NCI-H146 treated with DMSO at 0.1 percent for 48 hours (cell line): ENCODE data around the gene FAR2.
"Not testable (repeated sequence)": the region's sequence is repeated elsewhere in the genome, so short reads cannot be mapped to it uniquely, and the experiment has no call there.

Source experiments
- DNase-seq: peaks from one replicate; lab custom pipeline; 2025; ENCODE audit not compliant: unreplicated experiment; lab: John Stamatoyannopoulos, UW

The FAR2 gene

GRCh38 chr12:29232086-29232485 lies 83.0 kb downstream of the FAR2 start:
- no peak for DNase-seq

DNA sequence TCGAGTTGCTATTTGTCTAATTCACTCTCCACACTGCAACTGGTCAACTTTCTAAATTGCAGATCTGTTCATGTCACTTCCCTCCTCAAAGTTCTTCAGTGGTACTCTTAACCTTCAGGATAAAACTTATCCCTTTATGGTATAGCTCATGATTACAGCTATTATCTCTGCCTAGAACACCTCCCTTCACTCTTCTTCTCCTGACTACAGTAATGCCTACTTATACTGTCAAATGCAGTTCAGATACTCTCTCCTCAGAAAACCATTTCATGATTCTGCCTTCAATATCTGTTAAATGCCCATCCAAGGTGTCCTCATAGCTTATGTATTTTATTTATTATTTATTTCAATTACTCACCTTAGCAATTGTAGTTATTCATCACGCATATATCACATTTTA lies 85.5 kb downstream of the FAR2 start:
- no peak for DNase-seq

DNA sequence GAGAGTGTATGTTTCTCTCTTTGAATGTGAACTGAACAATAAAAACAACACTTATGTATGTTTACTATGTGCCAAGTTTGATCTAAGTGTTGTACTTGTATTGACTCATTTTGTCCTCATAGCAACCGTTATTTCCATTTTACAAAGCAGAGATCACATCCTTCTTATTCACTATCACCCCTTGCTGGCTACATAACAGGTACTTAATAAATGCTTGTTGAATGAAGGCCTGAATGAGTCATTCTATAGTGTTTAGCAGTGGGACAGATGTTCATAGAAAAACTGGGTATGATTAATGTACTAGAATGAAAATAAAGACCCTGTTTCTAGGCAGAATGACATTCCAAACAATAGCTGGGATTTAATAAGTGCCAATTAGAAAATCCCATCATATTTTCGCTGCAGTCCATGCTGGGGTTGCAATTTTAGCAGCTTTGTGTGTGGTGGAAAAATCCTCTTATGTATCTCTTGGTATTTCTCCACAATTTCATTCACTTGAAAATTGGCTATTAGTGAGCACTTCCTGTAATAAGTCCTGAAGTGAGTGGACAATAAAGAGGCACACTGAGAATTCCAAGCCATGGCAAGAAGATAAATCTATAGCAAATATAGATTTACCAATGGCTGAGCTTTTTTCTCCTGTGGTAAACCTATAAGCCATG lies 86.0 kb downstream of the FAR2 start:
- DNase-seq, result no peak

DNA sequence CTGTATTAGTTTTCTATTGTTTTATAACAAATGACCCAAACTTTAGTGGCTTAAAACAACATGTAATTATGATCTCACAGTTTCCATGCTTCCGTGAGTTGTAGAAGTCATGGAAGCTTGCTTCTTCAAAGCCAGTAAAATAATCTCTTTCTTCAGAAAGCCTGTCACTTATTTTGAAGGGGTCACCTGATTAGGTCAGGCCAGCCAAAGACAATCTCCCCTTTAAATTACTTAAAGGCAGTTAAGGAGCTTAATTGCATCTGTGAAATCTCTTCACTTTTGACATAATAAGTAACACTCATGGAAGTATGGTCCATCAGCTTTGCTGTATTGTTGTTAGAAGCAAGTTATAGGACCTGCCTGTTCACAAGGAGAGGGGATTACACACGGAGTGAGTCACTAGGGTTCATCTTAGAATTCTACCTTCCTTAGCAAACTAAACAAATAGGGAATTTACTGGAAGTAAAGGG lies 89.8 kb downstream of the FAR2 start:
- no peak for DNase-seq

DNA sequence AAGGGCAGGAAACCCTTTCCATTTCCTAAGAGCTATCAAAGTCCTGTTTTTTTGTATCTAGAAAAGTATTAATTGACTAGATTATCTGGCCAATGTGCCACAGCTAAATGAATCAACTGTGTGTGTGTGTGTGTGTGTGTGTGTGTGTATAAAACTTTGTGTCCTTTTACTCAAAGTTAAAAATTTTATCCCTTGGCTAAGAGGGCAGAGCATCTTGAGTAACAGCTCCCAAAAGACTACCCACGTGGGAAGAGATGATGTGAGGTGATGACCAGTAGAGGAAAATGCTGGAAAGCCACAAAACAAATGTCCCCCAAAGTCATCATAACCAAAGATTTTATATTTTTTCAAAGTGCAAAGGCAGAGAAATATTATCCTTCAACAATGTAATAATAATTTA lies 90.3 kb downstream of the FAR2 start:
- DNase-seq, result no peak

DNA sequence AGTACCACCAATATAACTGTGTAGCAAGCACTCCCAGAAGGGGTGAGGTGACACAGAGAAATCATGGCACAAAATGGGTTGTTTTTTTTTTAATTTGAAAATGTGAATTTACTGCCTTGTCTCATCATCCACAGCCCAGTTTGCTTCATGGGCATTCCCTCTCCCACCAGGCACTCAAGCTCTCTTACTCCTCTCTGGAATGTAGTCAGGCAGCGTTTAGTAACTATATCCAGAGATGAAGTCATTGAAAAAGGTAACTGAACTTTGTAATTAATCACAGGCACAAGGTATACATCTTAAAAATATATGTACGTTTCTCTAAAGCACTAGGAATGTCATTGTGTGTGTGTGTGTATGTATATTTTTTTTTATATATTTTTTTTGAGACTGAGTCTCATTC lies 91.4 kb downstream of the FAR2 start:
- no peak for DNase-seq

GRCh38 chr12:29241821-29242591 lies 92.9 kb downstream of the FAR2 start:
- no peak for DNase-seq

GRCh38 chr12:29242921-29243431 lies 93.9 kb downstream of the FAR2 start:
- DNase-seq, result no peak

- DNase-seq, result no peak
Measured at GRCh38 chr12:29244159-29244765, 95.2 kb downstream of the FAR2 start.

DNA sequence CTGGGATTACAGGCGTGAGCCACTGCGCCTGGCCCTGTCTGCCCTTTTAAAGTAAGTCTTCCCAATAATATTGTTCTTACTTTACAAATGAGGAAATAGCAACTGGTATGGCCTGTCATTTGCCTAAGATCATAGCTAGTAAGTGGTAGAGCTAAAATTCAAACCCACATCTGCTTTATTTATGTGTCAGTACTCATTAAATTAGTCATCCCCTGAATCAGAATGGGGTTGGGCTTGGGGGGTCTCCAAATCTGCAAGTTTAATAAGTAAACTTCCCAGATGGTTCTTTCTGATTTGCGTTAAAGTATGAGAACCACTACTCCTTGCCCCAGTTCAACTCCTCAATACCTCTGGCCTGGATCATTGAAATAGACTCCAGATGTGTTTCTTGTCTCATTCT lies 96.2 kb downstream of the FAR2 start:
- no peak for DNase-seq

- no peak for DNase-seq
Measured at GRCh38 chr12:29249930-29250329, 100.9 kb downstream of the FAR2 start.

- DNase-seq, result no peak
Measured at GRCh38 chr12:29253906-29254625, 105.0 kb downstream of the FAR2 start.

GRCh38 chr12:29255042-29255441 lies 106.0 kb downstream of the FAR2 start:
- no peak for DNase-seq

DNA sequence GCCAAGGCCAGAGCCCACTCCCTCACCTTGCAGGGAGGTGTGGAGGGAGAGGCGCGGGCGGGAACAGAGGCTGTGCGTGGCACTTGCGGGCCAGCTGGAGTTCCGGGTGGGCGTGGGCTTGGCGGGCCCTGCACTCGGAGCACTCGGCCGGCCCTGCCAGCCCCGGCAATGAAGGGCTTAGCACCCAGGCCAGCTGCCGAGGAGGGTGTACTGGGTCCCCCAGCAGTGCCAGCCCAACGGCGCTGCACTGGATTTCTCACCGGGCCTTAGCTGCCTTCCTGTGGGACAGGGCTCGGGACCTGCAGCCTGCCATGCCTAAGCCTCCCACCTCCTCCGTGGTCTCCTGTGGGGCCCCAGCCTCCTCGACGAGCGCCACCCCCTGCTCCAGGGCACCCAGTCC lies 107.5 kb downstream of the FAR2 start:
- DNase-seq, result no peak

DNA sequence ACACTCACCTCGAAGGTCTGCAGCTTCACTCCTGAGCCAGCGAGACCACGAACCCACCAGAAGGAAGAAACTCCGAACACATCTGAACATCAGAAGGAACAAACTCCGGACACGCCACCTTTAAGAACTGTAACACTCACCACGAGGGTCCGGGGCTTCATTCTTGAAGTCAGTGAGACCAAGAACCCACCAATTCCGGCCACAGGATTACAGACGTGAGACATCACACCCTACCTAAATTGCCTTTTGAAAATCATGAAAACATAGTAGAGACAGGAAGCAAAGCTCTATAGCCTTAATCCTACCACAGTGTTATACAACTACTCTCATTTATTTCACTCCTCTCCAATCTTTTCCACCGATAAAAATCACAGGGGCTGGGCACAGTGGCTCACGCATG lies 108.6 kb downstream of the FAR2 start:
- not testable (repeated sequence) for DNase-seq

DNA sequence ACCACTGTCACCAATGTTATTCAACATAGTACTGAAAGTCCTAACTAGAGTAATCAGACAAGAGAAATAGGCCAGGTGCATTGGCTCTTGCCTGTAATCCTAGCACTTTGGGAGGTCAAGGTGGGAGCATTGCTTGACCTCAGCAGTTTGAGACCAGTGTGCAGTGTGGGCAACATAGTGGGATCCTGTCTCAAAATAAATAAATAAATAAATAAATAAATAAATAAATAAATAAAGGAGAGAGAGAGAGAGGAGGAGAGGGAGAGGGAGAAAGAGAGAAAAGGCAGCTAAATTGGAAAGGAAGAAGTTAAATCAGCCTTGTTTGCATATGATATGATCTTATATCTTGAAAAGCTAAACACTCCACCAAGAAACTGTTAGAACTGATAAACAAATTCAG lies 115.3 kb downstream of the FAR2 start:
- DNase-seq, result no peak

- no peak for DNase-seq
Measured at GRCh38 chr12:29269706-29270408, 120.8 kb downstream of the FAR2 start.

DNA sequence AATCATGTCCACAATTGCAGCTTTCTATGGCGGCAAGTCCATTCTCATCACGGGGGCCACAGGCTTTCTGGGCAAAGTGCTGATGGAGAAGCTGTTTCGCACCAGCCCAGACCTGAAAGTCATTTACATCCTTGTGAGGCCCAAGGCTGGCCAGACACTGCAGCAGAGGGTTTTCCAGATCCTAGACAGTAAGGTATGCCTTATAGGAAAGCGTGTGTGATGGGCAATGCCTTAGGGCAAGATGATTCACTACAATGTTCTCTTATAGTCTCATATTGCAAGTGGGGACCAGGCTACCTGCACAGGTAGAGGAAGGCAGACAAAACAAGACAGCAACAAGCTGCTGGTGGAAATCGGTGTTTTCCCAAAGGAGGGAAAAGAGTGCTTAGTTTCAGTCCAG lies 121.4 kb downstream of the FAR2 start:
- no peak for DNase-seq

GRCh38 chr12:29273178-29273843 lies 124.2 kb downstream of the FAR2 start:
- DNase-seq, result no peak

GRCh38 chr12:29275834-29276233 lies 126.8 kb downstream of the FAR2 start:
- no peak for DNase-seq
